Omental fat pad (tissue), 4 donors: Measurements from ENCODE around the gene DPH2. TPM values are rescaled to one million over a fixed set of nuclear protein-coding genes. Genes with fewer than 3 reads are reported as not detected.

Source experiments
- ATAC-seq: fragments of 150-250 bp; one replicate; pipeline ENCODE4 v1.9.1; 2016; ENCODE audit warnings: mild to moderate bottlenecking, moderate library complexity; ENCODE audit not compliant: low FRiP score
- DNase-seq: peaks from one replicate; pipeline ENCODE4 v3.0.0-alpha.2; 2019; ENCODE audit warnings: low spot score
- CTCF ChIP-seq, 3 donors: fragments of 450-650 bp; IDR thresholded peaks; one replicate each; pipeline ENCODE4 v1.5.1; 2016 to 2017; ENCODE audit warnings: antibody characterized with exemption in 3 of 3, mild to moderate bottlenecking in 3 of 3, moderate library complexity in 2 of 3
- total RNA-seq, 4 donors: library from RNA; depleted of rRNA; stranded (reverse); fragments of >200 nt; gene quantifications; one replicate each; pipeline ENCODE4 v1.1.0, GENCODE V29; 2016

DPH2 gene
- total RNA-seq, 4 donors from 2014 or later, result 18.1 to 67.5 (median 23.1) TPM

- TF ChIP-seq CTCF (IDR thresholded peaks at IDR 0.05), result no peak
- no peak for DNase-seq
- ATAC-seq, result no peak
Measured at GRCh38 chr1:43968348-43968948, 1.4 kb upstream of the DPH2 start.

- no peak for TF ChIP-seq CTCF (IDR thresholded peaks at IDR 0.05)
- DNase-seq, result no peak
- ATAC-seq, result no peak
Measured at GRCh38 chr1:43969416-43969745, 429 bp upstream of the DPH2 start.

- no peak for TF ChIP-seq CTCF (IDR thresholded peaks at IDR 0.05)
- no peak for DNase-seq
- no peak for ATAC-seq
Measured at GRCh38 chr1:43970502-43970901, 692 bp downstream of the DPH2 start.

GRCh38 chr1:43970911-43971310 is 1.1 kb downstream of the DPH2 start:
- ATAC-seq, result no peak
- no peak for TF ChIP-seq CTCF (IDR thresholded peaks at IDR 0.05)
- DNase-seq, result no peak

- DNase-seq, result no peak
- no peak for TF ChIP-seq CTCF (IDR thresholded peaks at IDR 0.05)
- ATAC-seq, result no peak
Measured at GRCh38 chr1:43971336-43971980, 1.6 kb downstream of the DPH2 start.

- ATAC-seq (no peak), DNase-seq (no peak)
- TF ChIP-seq CTCF (IDR thresholded peaks at IDR 0.05), result no peak
Measured at GRCh38 chr1:43973981-43974442, 4.2 kb downstream of the DPH2 start.
